ENCODE data around the gene ITPKA. TPM values are rescaled to one million over a fixed set of nuclear protein-coding genes. Genes with fewer than 3 reads are reported as not detected.

ITPKA gene
- total RNA-seq, 4 donors from 2014 or later: 0.19 to 0.76 (median 0.57) TPM; not detected in 1

DNA sequence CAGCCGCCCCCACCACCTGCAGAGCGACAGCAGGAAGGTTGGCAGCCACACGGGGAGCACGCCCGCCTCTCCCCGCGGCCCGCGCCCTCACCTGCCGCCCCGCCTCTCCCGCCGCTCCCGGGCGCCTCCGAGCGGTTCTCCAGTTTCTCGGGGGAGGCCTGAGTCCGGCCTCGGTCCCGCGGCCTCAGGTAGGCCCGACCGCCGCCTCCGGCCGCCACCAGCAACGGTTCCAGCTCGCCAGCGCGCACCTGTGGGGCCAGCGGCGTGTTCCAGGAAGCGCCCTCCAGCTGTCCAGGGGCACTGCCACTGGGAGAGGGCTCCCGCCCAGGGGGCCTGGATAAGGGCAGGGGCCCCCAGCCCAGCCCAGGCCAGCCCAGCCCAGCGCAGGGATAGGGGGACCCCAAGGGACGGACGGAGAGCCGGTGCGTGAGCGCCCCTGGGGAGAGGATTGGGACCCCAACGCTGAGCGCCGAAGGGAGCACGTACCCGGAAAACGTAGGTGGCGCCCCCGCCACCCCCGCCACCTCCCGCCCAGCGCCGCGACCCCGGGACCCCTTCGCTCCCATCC lies 17.7 kb downstream of the ITPKA start:
- no peak for TF ChIP-seq POLR2A (IDR thresholded peaks at IDR 0.05)
- TF ChIP-seq, protein P1, sequence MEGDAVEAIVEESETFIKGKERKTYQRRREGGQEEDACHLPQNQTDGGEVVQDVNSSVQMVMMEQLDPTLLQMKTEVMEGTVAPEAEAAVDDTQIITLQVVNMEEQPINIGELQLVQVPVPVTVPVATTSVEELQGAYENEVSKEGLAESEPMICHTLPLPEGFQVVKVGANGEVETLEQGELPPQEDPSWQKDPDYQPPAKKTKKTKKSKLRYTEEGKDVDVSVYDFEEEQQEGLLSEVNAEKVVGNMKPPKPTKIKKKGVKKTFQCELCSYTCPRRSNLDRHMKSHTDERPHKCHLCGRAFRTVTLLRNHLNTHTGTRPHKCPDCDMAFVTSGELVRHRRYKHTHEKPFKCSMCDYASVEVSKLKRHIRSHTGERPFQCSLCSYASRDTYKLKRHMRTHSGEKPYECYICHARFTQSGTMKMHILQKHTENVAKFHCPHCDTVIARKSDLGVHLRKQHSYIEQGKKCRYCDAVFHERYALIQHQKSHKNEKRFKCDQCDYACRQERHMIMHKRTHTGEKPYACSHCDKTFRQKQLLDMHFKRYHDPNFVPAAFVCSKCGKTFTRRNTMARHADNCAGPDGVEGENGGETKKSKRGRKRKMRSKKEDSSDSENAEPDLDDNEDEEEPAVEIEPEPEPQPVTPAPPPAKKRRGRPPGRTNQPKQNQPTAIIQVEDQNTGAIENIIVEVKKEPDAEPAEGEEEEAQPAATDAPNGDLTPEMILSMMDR (IDR thresholded peaks at IDR 0.05): no peak
- H3K36me3 ChIP-seq: no peaks in the 10 kb centered on the region
- WGBS, 2 donors: no CpG with 5 or more reads among the region's 56 CpGs
- H3K27me3 ChIP-seq: peaks cover 7 to 71% (median 21%) of the 10 kb centered on the region in 4 donors
- H3K4me1 ChIP-seq: peaks cover 21 to 42% (median 27%) of the 10 kb centered on the region in 3 donors
- intact Hi-C loops (cut with DNase I): no loop called here
- no peak for DNase-seq
- H3K9me3 ChIP-seq: no peaks in the 10 kb centered on the region
- no peak overlapping the region for H3K27ac ChIP-seq
- peak overlapping the region; percentile 12 to 60 (median 40) for H3K4me3 ChIP-seq

DNA sequence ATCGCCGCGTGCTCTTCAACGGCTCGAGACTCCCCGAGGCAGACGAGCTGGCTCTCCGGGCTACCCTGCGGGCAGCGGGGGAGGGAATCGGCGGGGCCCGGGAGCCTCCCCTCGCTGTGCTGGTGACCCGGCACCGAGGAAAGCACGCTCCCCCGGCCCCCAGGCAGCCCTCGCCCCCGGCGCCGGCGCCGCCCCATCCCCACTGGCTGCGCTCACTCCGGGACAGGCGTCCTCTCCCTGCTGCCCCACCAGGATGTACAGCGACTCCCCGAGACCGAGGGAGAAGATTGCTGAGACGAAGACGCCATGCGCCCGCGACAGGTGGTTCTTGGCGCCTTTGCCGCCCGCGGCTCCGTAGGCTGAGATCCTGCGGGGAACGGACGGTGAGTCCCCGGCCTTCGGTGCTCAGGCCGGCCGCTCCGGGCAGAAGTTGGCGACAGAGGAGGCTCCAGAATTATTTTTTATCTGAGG lies 18.3 kb downstream of the ITPKA start:
- no peak for DNase-seq
- peaks cover 21 to 42% (median 27%) of the 10 kb centered on the region in 3 donors for H3K4me1 ChIP-seq
- H3K27ac ChIP-seq: no peak overlapping the region
- no peaks in the 10 kb centered on the region for H3K9me3 ChIP-seq
- WGBS, 2 donors: no CpG with 5 or more reads among the region's 49 CpGs
- TF ChIP-seq POLR2A (IDR thresholded peaks at IDR 0.05): no peak
- TF ChIP-seq, protein P1 (IDR thresholded peaks at IDR 0.05): no peak
- H3K27me3 ChIP-seq: peaks cover 7 to 68% (median 21%) of the 10 kb centered on the region in 4 donors
- no peaks in the 10 kb centered on the region for H3K36me3 ChIP-seq
- H3K4me3 ChIP-seq: peak overlapping the region; percentile 12 to 60 (median 40)
- intact Hi-C loops (cut with DNase I): no loop called here

DNA sequence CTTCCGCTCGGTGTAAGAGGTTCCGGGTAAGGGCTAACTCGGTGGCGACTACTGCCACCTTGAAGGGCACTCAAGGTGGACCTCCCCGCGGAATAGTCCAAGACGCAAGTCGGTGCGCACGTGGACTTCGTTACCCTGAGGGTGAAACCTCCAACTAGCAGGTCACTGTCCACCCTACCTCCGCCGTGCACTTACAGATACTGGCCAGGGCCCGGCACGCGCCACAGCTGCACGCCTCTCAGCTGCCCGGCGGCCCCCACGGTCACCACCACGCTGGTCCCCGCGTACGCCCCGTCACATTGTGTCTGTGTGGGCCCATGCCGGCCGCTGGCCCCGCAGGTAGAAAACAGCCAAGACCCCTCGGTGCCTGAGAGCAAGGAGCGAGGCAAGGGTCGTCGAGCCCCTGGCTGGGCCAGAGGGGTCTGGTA lies 18.9 kb downstream of the ITPKA start:
- peak overlapping the region; percentile 2 to 60 (median 40) for H3K4me3 ChIP-seq
- H3K27me3 ChIP-seq: peaks cover 7 to 62% (median 21%) of the 10 kb centered on the region in 4 donors

DNA sequence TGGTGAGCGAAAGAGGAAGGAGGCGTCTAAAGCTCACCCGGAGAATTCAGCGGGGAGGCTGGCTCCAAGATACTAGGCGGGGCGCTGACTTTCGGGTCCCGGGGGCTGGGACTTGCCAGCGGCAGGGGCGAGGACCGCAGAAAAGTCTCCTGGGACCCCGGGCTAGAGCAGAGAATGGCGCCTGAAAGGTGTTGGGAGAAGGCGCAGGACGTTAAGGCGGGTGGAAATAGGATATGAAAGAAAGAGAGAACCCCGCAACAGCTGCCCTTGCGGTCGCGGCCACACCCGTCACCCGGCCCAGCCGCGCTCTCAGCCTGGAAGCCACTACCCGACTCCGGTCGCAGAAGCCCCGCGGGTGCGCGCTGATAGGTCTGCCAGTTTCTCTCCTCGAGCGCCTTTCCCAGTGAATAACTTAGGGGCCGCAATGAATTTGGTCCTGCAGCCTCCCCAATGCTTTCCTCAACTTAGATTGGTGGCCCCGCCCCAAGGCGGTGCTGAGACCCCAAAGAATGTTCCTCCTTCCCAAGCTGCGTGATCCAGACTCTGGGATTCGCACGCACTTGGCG lies 19.3 kb downstream of the ITPKA start:
- H3K4me1 ChIP-seq: peaks cover 21 to 40% (median 27%) of the 10 kb centered on the region in 3 donors
- TF ChIP-seq, protein P1 (IDR thresholded peaks at IDR 0.05): no peak
- TF ChIP-seq POLR2A (IDR thresholded peaks at IDR 0.05): no peak
- H3K4me3 ChIP-seq: peak overlapping the region; percentile 2 to 60 (median 40)
- H3K9me3 ChIP-seq: no peaks in the 10 kb centered on the region
- DNase-seq: no peak
- peaks cover 7 to 62% (median 21%) of the 10 kb centered on the region in 4 donors for H3K27me3 ChIP-seq
- peaks cover 0 to 10% (median 0%) of the 10 kb centered on the region in 3 donors for H3K36me3 ChIP-seq
- no peak overlapping the region for H3K27ac ChIP-seq
- intact Hi-C loops (cut with DNase I): no loop called here
- WGBS, 2 donors: 3 to 6% methylated on average over 9 to 30 of the region's 40 CpGs

More for the DNA sequence above, 18.9 kb downstream of the ITPKA start:
- 5 to 14% methylated on average over 5 to 17 of the region's 33 CpGs for WGBS, 2 donors
- no peak for DNase-seq
- Histone ChIP-seq H3K36me3 (peaks cover 0 to 5% (median 0%) of the 10 kb centered on the region in 3 donors), H3K9me3 (no peaks in the 10 kb centered on the region), H3K27ac (no peak overlapping the region), H3K4me1 (peaks cover 21 to 42% (median 27%) of the 10 kb centered on the region in 3 donors)
- intact Hi-C loops (cut with DNase I): no loop called here
- TF ChIP-seq, protein P1 (IDR thresholded peaks at IDR 0.05): no peak
- TF ChIP-seq POLR2A (IDR thresholded peaks at IDR 0.05): no peak
